Body of pancreas (tissue), 4 donors: ENCODE measurements around the gene TENM4. TPM values are rescaled to one million over a fixed set of nuclear protein-coding genes. Genes with fewer than 3 reads are reported as not detected.

Experiments used
- ATAC-seq: fragments of 150-250 bp; one replicate; pipeline ENCODE4 v1.9.1; 2016
- DNase-seq, 4 donors: peaks; one replicate each; pipeline ENCODE4 v3.0.0-alpha.2; 2019
- H3K27ac ChIP-seq, 4 donors: fragments of 200-600 bp; sonication (generic); 1 replicate in 3 of 4; 2 replicates in 1 of 4; pipeline versions ENCODE4 v1.5.1 to v1.6.1; 2016 to 2019; ENCODE audit warnings: mild to moderate bottlenecking in 1 of 4, mixed read lengths in 1 of 4, moderate library complexity in 1 of 4
- H3K27me3 ChIP-seq, 2 donors: fragments of 200-600 bp; sonication (generic); one replicate each; pipeline ENCODE4 v1.6.0; 2016; ENCODE audit warnings: mild to moderate bottlenecking in 1 of 2
- H3K36me3 ChIP-seq, 2 donors: fragments of 200-600 bp; sonication (generic); replicated peaks in 1 of 2; 2 replicates each; pipeline ENCODE4 v1.5.1; 2016; ENCODE audit warnings: low read depth in 2 of 2; ENCODE audit not compliant: insufficient read depth in 1 of 2
- H3K4me1 ChIP-seq: fragments of 200-600 bp; sonication (generic); one replicate; pipeline ENCODE4 v1.6.0; 2016
- H3K4me3 ChIP-seq, 2 donors: fragments of 200-600 bp; sonication (generic); 1 replicate in 1 of 2; 2 replicates in 1 of 2; pipeline ENCODE4 v1.5.1; 2016 to 2019
- H3K9me3 ChIP-seq, 3 donors: fragments of 200-600 bp; sonication (generic); 1 replicate in 2 of 3; 2 replicates in 1 of 3; pipeline ENCODE4 v1.5.1; 2016
- POLR2A ChIP-seq, 3 donors: fragments of 450-650 bp; IDR thresholded peaks; one replicate each; pipeline ENCODE4 v1.6.1; 2016; ENCODE audit warnings: antibody characterized with exemption in 3 of 3, mild to moderate bottlenecking in 2 of 3
- WGBS, 2 donors: methylation state at CpG; one replicate each; pipeline ENCODE4 v1.1.5; 2017; 5-methylcytosine and 5-hydroxymethylcytosine counted together
- intact Hi-C: fragments of 100-400 bp; cut with DNase I; formaldehyde crosslinking; loops from one replicate; pipeline ENCODE4 v1.15.1; 2023
- total RNA-seq, 2 donors: library from RNA; depleted of rRNA; stranded (reverse); fragments of >200 nt; gene quantifications; one replicate each; pipeline ENCODE4 v1.1.0, GENCODE V29; 2016
- TF ChIP-seq, protein P1 (sequence below), 7 experiments: fragments of 450-650 bp in 4 of 7; fragments of 200-600 bp in 3 of 7; sonication (generic) in 3 of 7; IDR thresholded peaks; one replicate each; pipeline ENCODE4 v1.5.1; 2016 to 2019; ENCODE audit warnings: antibody characterized with exemption in 7 of 7

TENM4 gene
- total RNA-seq, 2 donors from 2014 or later, result 0.78 to 6.6 TPM

DNA sequence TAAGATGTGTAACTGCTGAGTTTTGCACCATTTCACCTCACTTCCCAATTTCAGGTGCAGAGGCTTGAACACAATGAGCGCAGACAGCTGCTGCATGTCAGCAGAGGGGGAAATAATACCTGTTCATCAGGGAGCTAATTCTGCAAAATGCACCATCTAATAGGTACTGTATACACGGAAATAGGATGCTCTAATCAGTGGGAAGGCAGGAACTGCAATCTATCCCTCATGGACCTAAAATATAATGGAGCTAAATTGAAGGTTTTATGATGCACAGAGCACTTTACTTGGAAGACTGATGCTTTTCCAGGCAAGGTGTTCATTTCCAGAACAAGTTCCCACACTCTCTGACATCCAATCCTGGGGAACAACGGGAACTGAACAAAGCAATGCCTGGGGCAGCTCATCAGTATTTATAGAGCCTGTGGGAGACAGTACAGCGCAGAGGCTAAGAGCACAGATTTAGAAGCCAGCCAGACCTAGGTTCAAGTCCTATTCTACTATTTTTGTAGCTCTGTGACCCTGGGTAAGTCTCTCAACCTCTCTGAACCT, 78.5 kb downstream of the TENM4 start:
- Histone ChIP-seq H3K27me3 (no peaks in the 10 kb centered on the region), H3K4me3 (no peak overlapping the region), H3K9me3 (no peaks in the 10 kb centered on the region), H3K27ac (no peak overlapping the region), H3K4me1 (no peaks in the 10 kb centered on the region), H3K36me3 (no peaks in the 10 kb centered on the region)
- ATAC-seq (no peak), DNase-seq (no peak)
- TF ChIP-seq, protein P1, sequence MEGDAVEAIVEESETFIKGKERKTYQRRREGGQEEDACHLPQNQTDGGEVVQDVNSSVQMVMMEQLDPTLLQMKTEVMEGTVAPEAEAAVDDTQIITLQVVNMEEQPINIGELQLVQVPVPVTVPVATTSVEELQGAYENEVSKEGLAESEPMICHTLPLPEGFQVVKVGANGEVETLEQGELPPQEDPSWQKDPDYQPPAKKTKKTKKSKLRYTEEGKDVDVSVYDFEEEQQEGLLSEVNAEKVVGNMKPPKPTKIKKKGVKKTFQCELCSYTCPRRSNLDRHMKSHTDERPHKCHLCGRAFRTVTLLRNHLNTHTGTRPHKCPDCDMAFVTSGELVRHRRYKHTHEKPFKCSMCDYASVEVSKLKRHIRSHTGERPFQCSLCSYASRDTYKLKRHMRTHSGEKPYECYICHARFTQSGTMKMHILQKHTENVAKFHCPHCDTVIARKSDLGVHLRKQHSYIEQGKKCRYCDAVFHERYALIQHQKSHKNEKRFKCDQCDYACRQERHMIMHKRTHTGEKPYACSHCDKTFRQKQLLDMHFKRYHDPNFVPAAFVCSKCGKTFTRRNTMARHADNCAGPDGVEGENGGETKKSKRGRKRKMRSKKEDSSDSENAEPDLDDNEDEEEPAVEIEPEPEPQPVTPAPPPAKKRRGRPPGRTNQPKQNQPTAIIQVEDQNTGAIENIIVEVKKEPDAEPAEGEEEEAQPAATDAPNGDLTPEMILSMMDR (IDR thresholded peaks at IDR 0.05), result no peak
- TF ChIP-seq POLR2A (IDR thresholded peaks at IDR 0.05), result no peak
- intact Hi-C loops, result no loop called here
- WGBS, 2 donors, result 75 to 93% methylated on average over 4 of the region's 4 CpGs

DNA sequence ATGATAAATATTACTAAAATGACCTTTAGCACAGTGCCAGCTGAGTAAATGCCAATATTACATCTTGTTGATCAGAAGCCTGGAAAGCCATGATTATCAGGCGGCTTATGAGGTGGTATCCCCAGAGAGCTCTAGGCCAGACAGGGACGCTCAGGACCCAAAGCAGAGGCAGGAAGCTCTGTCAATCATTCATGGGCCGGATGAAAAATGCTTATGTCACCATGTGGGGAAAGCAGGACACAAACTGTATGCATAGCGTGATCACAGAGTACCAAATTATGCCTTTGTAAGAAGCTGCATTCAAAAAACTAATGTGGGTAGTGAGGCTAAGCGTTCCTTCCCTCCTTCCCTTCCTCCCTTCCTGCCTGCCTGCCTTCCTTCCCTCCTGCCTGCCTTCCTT, 82.6 kb downstream of the TENM4 start:
- Histone ChIP-seq H3K27ac (no peak overlapping the region), H3K4me1 (no peaks in the 10 kb centered on the region), H3K4me3 (no peak overlapping the region), H3K27me3 (no peaks in the 10 kb centered on the region), H3K9me3 (no peaks in the 10 kb centered on the region), H3K36me3 (no peaks in the 10 kb centered on the region)
- WGBS, 2 donors, result 49 to 57% methylated on average over 5 of the region's 5 CpGs
- ATAC-seq, result no peak
- TF ChIP-seq, protein P1 (IDR thresholded peaks at IDR 0.05), result no peak
- no peak for TF ChIP-seq POLR2A (IDR thresholded peaks at IDR 0.05)
- DNase-seq, result no peak
- intact Hi-C loops, result no loop called here

DNA sequence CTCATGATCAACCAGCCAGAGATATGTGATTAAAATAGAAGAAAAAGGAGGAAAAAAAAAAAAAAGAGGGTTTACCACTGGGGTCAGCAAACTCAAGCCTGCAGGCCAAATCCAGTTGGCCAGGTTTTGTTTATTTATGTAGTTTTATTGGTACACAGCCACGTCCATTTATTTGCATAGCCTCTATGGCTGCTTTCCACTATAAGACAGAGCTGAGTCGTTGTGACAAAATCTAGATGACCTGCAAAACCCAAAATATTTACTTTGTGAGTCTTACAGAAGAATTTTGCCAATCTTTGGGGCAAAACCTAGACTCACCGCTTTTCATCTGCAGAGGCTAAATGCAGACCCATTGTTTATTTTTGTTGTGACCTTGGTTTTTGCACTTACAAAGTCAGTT, 87.1 kb downstream of the TENM4 start:
- ATAC-seq (no peak), DNase-seq (no peak)
- no peaks in the 10 kb centered on the region for H3K36me3 ChIP-seq
- H3K4me3 ChIP-seq, result no peak overlapping the region
- no peaks in the 10 kb centered on the region for H3K4me1 ChIP-seq
- no peaks in the 10 kb centered on the region for H3K27me3 ChIP-seq
- no peak for TF ChIP-seq POLR2A (IDR thresholded peaks at IDR 0.05)
- TF ChIP-seq, protein P1 (IDR thresholded peaks at IDR 0.05), result no peak
- no peaks in the 10 kb centered on the region for H3K9me3 ChIP-seq
- intact Hi-C loops, result no loop called here
- H3K27ac ChIP-seq, result no peak overlapping the region
- 19 to 22% methylated on average over 3 of the region's 3 CpGs for WGBS, 2 donors

DNA sequence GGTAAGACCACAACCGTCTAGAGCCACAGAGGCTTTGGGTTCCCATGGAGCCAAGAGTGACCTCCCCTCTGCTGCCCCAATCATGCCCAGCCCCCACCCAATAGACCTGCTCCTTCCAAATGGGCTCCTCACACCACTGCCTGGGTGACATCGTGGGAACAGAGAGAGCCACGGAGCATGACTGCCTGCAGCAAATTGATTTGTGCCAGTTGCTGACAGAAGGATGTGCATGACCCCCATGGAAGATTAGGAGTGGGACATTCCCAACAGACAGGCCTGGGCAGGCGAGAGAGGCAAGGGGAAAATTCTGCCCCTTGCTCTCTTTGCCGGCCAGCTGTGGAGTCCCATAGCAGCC, 88.5 kb downstream of the TENM4 start:
- Histone ChIP-seq H3K9me3 (no peaks in the 10 kb centered on the region), H3K4me3 (no peak overlapping the region), H3K27ac (no peak overlapping the region), H3K4me1 (no peaks in the 10 kb centered on the region), H3K36me3 (no peaks in the 10 kb centered on the region), H3K27me3 (no peaks in the 10 kb centered on the region)
- 37 to 40% methylated on average over 5 of the region's 5 CpGs for WGBS, 2 donors
- TF ChIP-seq POLR2A (IDR thresholded peaks at IDR 0.05), result no peak
- TF ChIP-seq, protein P1 (IDR thresholded peaks at IDR 0.05), result no peak
- DNase-seq (no peak), ATAC-seq (no peak)
- intact Hi-C loops, result no loop called here

DNA sequence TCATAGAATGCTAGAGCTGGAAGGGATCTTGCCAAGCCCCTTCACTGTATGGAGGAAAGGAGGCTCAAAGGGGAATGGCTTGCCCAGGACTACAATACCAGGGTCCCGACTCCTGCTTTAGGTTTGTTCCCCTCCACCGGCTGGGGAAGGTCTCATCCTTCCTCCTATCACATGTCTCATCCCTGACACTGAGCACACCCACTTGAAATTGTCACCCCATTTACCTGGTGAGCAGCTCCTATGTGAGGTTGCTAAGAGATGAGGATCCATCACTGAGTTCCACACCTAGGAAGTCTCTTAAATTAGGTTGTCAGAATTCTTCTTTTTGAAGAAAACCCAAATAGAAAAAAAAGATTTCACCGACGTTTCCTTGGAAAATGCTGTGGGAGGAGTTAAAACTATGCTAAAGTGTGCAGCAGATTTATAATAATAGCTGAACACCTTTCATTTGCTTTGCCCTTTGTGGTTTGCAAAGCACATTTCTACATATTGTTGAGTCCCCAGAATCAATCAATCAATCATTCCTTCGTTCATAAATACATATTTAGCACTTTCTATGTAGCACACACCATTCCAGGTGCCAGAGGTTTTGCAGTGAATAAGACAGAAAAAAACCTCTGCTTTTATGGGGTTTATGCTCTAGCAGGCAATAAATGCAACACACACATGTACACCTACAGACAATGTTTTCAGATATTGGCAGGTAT, 91.7 kb downstream of the TENM4 start:
- no peaks in the 10 kb centered on the region for H3K27me3 ChIP-seq
- intact Hi-C loops, result no loop called here
- no peak for TF ChIP-seq POLR2A (IDR thresholded peaks at IDR 0.05)
- TF ChIP-seq, protein P1 (IDR thresholded peaks at IDR 0.05), result no peak
- no peaks in the 10 kb centered on the region for H3K36me3 ChIP-seq
- no peaks in the 10 kb centered on the region for H3K4me1 ChIP-seq
- no peak overlapping the region for H3K27ac ChIP-seq
- 51 to 55% methylated on average over 5 of the region's 5 CpGs for WGBS, 2 donors
- ATAC-seq, result no peak
- DNase-seq, result no peak
- no peak overlapping the region for H3K4me3 ChIP-seq
- no peaks in the 10 kb centered on the region for H3K9me3 ChIP-seq
